B cell (primary cell): ENCODE data around the gene ADAMTSL1. TPM values are rescaled to one million over a fixed set of nuclear protein-coding genes. Genes with fewer than 3 reads are reported as not detected.

ENCODE experiments used
- ATAC-seq: fragments of 200-7000 bp; cut with Tn5 transposase; one replicate; pipeline ENCODE4 v1.10.0; 2021; ENCODE audit warnings: low read depth, mild to moderate bottlenecking, moderate number of reproducible peaks, moderate library complexity
- CTCF ChIA-PET: fragments of 350-600 bp; sonication (Branson Sonifier 250); formaldehyde crosslinking; loops from one replicate; lab custom pipeline; 2021; ENCODE audit warnings: antibody characterized with exemption, inconsistent platforms; lab: Charles Lee
- POLR2A ChIA-PET: fragments of 350-600 bp; sonication (Branson Sonifier 250); formaldehyde crosslinking; loops from one replicate; lab custom pipeline; 2021; ENCODE audit warnings: antibody characterized with exemption; lab: Charles Lee
- DNase-seq: peaks from one replicate; pipeline ENCODE4 v3.0.0; 2013
- H2AFZ ChIP-seq: 2 replicates; pipeline ENCODE4 v1.6.1; 2012; ENCODE audit warnings: mild to moderate bottlenecking, low read depth, low read length; ENCODE audit not compliant: insufficient read depth, poor library complexity, severe bottlenecking
- H3K27ac ChIP-seq, 2 donors: 1 replicate in 1 of 2; 2 replicates in 1 of 2; pipeline ENCODE4 v1.5.1; 2012 to 2013; ENCODE audit warnings: low read length in 2 of 2, mild to moderate bottlenecking in 2 of 2, moderate library complexity in 1 of 2
- H3K27me3 ChIP-seq, 4 experiments: fragments of 200-600 bp in 1 of 4; sonication (generic) in 1 of 4; replicated peaks in 1 of 4; 1 replicate in 2 of 4; 2 replicates in 2 of 4; pipeline versions ENCODE4 v1.6.1 to v1.7.0; 2013 to 2016; ENCODE audit warnings: low read length in 3 of 4, mild to moderate bottlenecking in 2 of 4, mixed read lengths in 1 of 4, moderate library complexity in 1 of 4; ENCODE audit not compliant: insufficient read depth in 4 of 4, control insufficient read depth in 3 of 4; ENCODE audit errors: control extremely low read depth in 1 of 4
- H3K36me3 ChIP-seq, 2 experiments: replicated peaks in 1 of 2; 1 replicate in 1 of 2; 2 replicates in 1 of 2; pipeline versions ENCODE4 v1.6.1 to v1.7.1; 2013; ENCODE audit warnings: low read length in 1 of 2; ENCODE audit not compliant: insufficient read depth in 2 of 2, control insufficient read depth in 1 of 2; ENCODE audit errors: control extremely low read depth in 1 of 2, extremely low read depth in 1 of 2
- H3K4me1 ChIP-seq, 2 donors: fragments of 200-600 bp in 1 of 2; sonication (generic) in 1 of 2; 1 replicate in 1 of 2; 2 replicates in 1 of 2; pipeline versions ENCODE4 v1.5.1 to v1.6.1; 2013 to 2017; ENCODE audit warnings: low read length in 2 of 2; ENCODE audit not compliant: control insufficient read depth in 2 of 2, insufficient read depth in 2 of 2
- H3K4me2 ChIP-seq: replicated peaks from 2 replicates; pipeline ENCODE3; 2012; ENCODE audit warnings: mild to moderate bottlenecking, low read depth, low read length; ENCODE audit not compliant: poor library complexity, severe bottlenecking
- H3K4me3 ChIP-seq, 5 experiments: fragments of 200-600 bp in 1 of 5; sonication (generic) in 1 of 5; 1 replicate in 3 of 5; 2 replicates in 2 of 5; pipeline versions ENCODE4 v1.5.1 to v1.7.0; 2011 to 2016; ENCODE audit warnings: low read length in 4 of 5, mild to moderate bottlenecking in 4 of 5, low read depth in 2 of 5, control low read depth in 1 of 5, moderate library complexity in 1 of 5; ENCODE audit not compliant: insufficient read depth in 1 of 5; ENCODE audit errors: control extremely low read depth in 1 of 5, extremely low read depth in 1 of 5
- H3K79me2 ChIP-seq: fragments of 200-600 bp; sonication (generic); one replicate; pipeline ENCODE4 v1.6.0; 2016; ENCODE audit warnings: low read length; ENCODE audit not compliant: control insufficient read depth, insufficient read depth
- H3K9ac ChIP-seq: fragments of 200-600 bp; sonication (generic); 2 replicates; pipeline ENCODE4 v1.6.1; 2017; ENCODE audit warnings: mild to moderate bottlenecking, low read length, moderate library complexity
- H3K9me3 ChIP-seq, 3 donors: one replicate each; pipeline versions ENCODE4 v1.6.1 to v1.7.1; 2013; ENCODE audit warnings: low read length in 2 of 3; ENCODE audit not compliant: control insufficient read depth in 2 of 3, insufficient read depth in 1 of 3; ENCODE audit errors: control extremely low read depth in 1 of 3
- H4K20me1 ChIP-seq: 2 replicates; pipeline ENCODE4 v1.6.0; 2012; ENCODE audit warnings: mild to moderate bottlenecking, low read length; ENCODE audit not compliant: insufficient read depth, control insufficient read depth, poor library complexity, severe bottlenecking
- H3K27ac Mint-ChIP-seq: one replicate; pipeline ENCODE4 v1.8.0; 2021; ENCODE audit warnings: mixed read lengths
- H3K27me3 Mint-ChIP-seq: one replicate; pipeline ENCODE4 v1.8.0; 2021; ENCODE audit warnings: mixed read lengths
- H3K4me1 Mint-ChIP-seq: one replicate; pipeline ENCODE4 v1.8.0; 2021; ENCODE audit warnings: mixed read lengths
- H3K4me3 Mint-ChIP-seq: one replicate; pipeline ENCODE4 v1.8.0; 2021; ENCODE audit warnings: mixed read lengths
- H3K9me3 Mint-ChIP-seq: one replicate; pipeline ENCODE4 v1.8.0; 2022; ENCODE audit warnings: mixed read lengths; ENCODE audit not compliant: insufficient read depth
- CTCF ChIP-seq: fragments of 200-600 bp; IDR thresholded peaks from one replicate; pipeline ENCODE4 v1.8.0; 2022; ENCODE audit warnings: antibody characterized with exemption, mild to moderate bottlenecking
- EZH2 ChIP-seq: IDR thresholded peaks from 2 replicates; pipeline ENCODE4 v1.6.1; 2012; ENCODE audit warnings: borderline replicate concordance, low read depth, mild to moderate bottlenecking, moderate library complexity, low read length; ENCODE audit not compliant: insufficient read depth, poor library complexity, severe bottlenecking
- WGBS: methylation state at CpG from one replicate; pipeline ENCODE4 v1.1.5; 2013; ENCODE audit warnings: missing lambda C conversion rate; ENCODE audit not compliant: insufficient coverage; 5-methylcytosine and 5-hydroxymethylcytosine counted together
- intact Hi-C: fragments of 100-400 bp; cut with micrococcal nuclease; formaldehyde crosslinking; loops from one replicate; pipeline ENCODE4 v1.10.0; 2022
- polyA plus RNA-seq: library from polyadenylated mRNA; depleted of rRNA; stranded (reverse); fragments of >200 nt; gene quantifications from 2 replicates; pipeline ENCODE4 v1.2.3, GENCODE V29; 2012
- total RNA-seq, 2 donors: library from RNA; stranded (reverse); fragments of 120-200 nt in 1 of 2; gene quantifications; 1 replicate in 1 of 2; 2 replicates in 1 of 2; pipeline versions ENCODE4 v1.2.3 to v1.2.4, GENCODE V29; 2013 to 2022

Gene ADAMTSL1
- total and polyA plus RNA-seq, 2 donors (not counting 1 experiment from before 2014, with no cell fraction given) = not detected

GRCh38 chr9:18456624-18457237 is 17.2 kb upstream of the ADAMTSL1 start:
- intact Hi-C loops = no loop called here
- Mint-ChIP-seq H3K9me3 (no peaks in the 10 kb centered on the region), H3K27me3 (no peaks in the 10 kb centered on the region), H3K27ac (no peak overlapping the region), H3K4me1 (no peaks in the 10 kb centered on the region), H3K4me3 (no peak overlapping the region)
- ChIA-PET POLR2A (no interaction called here), CTCF (no interaction called here)
- WGBS = no CpG with 5 or more reads among the region's 4 CpGs
- TF ChIP-seq EZH2 (no peak), CTCF (no peak)
- H3K9me3 ChIP-seq = peaks cover 0 to 3% (median 0%) of the 10 kb centered on the region in 3 donors
- H3K4me3 ChIP-seq = no peak overlapping the region
- no peaks in the 10 kb centered on the region for H3K27me3 ChIP-seq
- H3K4me1 ChIP-seq = no peaks in the 10 kb centered on the region
- no peaks in the 10 kb centered on the region for H3K79me2 ChIP-seq
- ATAC-seq = no peak
- no peaks in the 10 kb centered on the region for H3K36me3 ChIP-seq
- no peak overlapping the region for H2AFZ ChIP-seq
- no peak for DNase-seq
- H3K4me2 ChIP-seq = no peak overlapping the region
- H4K20me1 ChIP-seq = no peaks in the 10 kb centered on the region
- no peak overlapping the region for H3K27ac ChIP-seq
- H3K9ac ChIP-seq = no peak overlapping the region

GRCh38 chr9:18457510-18457909 is 16.4 kb upstream of the ADAMTSL1 start:
- POLR2A ChIA-PET = no interaction called here
- H3K4me1 ChIP-seq = no peaks in the 10 kb centered on the region
- H3K27me3 ChIP-seq = no peaks in the 10 kb centered on the region
- H2AFZ ChIP-seq = no peak overlapping the region
- intact Hi-C loops = no loop called here
- WGBS = no CpG with 5 or more reads among the region's 2 CpGs
- Mint-ChIP-seq H3K4me1 (no peaks in the 10 kb centered on the region), H3K4me3 (no peak overlapping the region), H3K27me3 (no peaks in the 10 kb centered on the region), H3K27ac (no peak overlapping the region), H3K9me3 (no peaks in the 10 kb centered on the region)
- H3K4me2 ChIP-seq = no peak overlapping the region
- CTCF ChIA-PET = no interaction called here
- no peaks in the 10 kb centered on the region for H4K20me1 ChIP-seq
- H3K9ac ChIP-seq = no peak overlapping the region
- no peaks in the 10 kb centered on the region for H3K36me3 ChIP-seq
- no peak for TF ChIP-seq EZH2
- TF ChIP-seq CTCF = no peak
- H3K9me3 ChIP-seq = peaks cover 0 to 3% (median 0%) of the 10 kb centered on the region in 3 donors
- no peak overlapping the region for H3K27ac ChIP-seq
- H3K79me2 ChIP-seq = no peaks in the 10 kb centered on the region
- ATAC-seq = no peak
- no peak for DNase-seq
- H3K4me3 ChIP-seq = no peak overlapping the region
